C4-2B (cell line): ENCODE data around the gene RGS2.

Source experiments
- CTCF ChIP-seq: fragments of 450-650 bp; conservative IDR thresholded peaks from 2 replicates; pipeline ENCODE4 v1.5.1; 2017; ENCODE audit warnings: mild to moderate bottlenecking
- ZFX ChIP-seq: fragments of 450-650 bp; IDR thresholded peaks from 2 replicates; pipeline ENCODE4 v1.6.1; 2017

- no peak for TF ChIP-seq CTCF
- TF ChIP-seq ZFX, result no peak
These were observed 7.4 kb upstream of the RGS2 start for GRCh38 chr1:192801451-192801850.
